ENCODE data around the gene TDRD7.

Gene TDRD7

GRCh38 chr9:97535771-97536170 is 123.9 kb downstream of the TDRD7 start:
- no peak overlapping the region for H3K27ac ChIP-seq
- no peak for TF ChIP-seq CTCF (conservative IDR thresholded peaks at IDR 0.05)

- TF ChIP-seq CTCF (conservative IDR thresholded peaks at IDR 0.05) = no peak
- no peak overlapping the region for H3K27ac ChIP-seq
Observed at GRCh38 chr9:97536480-97536879, 124.6 kb downstream of the TDRD7 start.

GRCh38 chr9:97543561-97543960 is 131.7 kb downstream of the TDRD7 start:
- H3K27ac ChIP-seq = no peak overlapping the region
- TF ChIP-seq CTCF (conservative IDR thresholded peaks at IDR 0.05) = no peak

GRCh38 chr9:97545486-97545885 is 133.6 kb downstream of the TDRD7 start:
- TF ChIP-seq CTCF (conservative IDR thresholded peaks at IDR 0.05) = no peak
- H3K27ac ChIP-seq = no peak overlapping the region
